PC-9 (cell line): ENCODE results near the gene MIER2.
"Not testable (repeated sequence)": the region's sequence is repeated elsewhere in the genome, so short reads cannot be mapped to it uniquely, and the experiment has no call there.

Source experiments
- EZH2 ChIP-seq: fragments of 200-600 bp; sonication (generic); IDR thresholded peaks from 2 replicates; pipeline ENCODE4 v1.8.0; 2017; ENCODE audit warnings: antibody characterized with exemption, low read depth
- TF ChIP-seq, protein P1 (sequence below): fragments of 200-600 bp; sonication (generic); conservative IDR thresholded peaks from 2 replicates; pipeline ENCODE4 v1.6.1; 2017; ENCODE audit warnings: mixed run types, antibody characterized with exemption, mild to moderate bottlenecking, moderate library complexity

DNA sequence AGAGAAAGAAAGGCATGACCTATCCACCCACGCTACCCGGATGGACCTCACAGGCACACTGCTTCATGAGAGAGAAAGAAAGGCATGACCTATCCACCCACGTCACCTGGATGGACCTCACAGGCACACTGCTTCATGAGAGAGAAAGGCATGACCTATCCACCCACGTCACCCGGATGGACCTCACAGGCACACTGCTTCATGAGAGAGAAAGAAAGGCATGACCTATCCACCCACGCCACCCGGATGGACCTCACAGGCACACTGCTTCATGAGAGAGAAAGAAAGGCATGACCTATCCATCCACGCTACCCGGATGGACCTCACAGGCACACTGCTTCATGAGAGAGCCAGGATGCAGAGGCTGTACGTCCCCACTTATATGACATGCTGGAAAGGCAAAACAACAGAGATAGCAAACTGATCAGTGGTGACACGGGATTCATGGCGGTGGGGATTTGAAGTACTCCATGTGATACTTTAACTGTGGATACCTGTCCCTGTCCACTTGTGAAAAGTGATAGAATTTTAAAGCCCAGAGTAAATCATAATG is 73.8 kb downstream of the MIER2 start:
- TF ChIP-seq EZH2: not testable (repeated sequence)
- TF ChIP-seq, protein P1, sequence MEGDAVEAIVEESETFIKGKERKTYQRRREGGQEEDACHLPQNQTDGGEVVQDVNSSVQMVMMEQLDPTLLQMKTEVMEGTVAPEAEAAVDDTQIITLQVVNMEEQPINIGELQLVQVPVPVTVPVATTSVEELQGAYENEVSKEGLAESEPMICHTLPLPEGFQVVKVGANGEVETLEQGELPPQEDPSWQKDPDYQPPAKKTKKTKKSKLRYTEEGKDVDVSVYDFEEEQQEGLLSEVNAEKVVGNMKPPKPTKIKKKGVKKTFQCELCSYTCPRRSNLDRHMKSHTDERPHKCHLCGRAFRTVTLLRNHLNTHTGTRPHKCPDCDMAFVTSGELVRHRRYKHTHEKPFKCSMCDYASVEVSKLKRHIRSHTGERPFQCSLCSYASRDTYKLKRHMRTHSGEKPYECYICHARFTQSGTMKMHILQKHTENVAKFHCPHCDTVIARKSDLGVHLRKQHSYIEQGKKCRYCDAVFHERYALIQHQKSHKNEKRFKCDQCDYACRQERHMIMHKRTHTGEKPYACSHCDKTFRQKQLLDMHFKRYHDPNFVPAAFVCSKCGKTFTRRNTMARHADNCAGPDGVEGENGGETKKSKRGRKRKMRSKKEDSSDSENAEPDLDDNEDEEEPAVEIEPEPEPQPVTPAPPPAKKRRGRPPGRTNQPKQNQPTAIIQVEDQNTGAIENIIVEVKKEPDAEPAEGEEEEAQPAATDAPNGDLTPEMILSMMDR: not testable (repeated sequence)
